Raji (cell line): Measurements from ENCODE around the gene TM9SF1.

Experiments used
- POLR2A ChIP-seq: IDR thresholded peaks from 2 replicates; pipeline ENCODE4 v1.6.1; 2011; ENCODE audit warnings: low read depth, low read length, control low read depth; ENCODE audit not compliant: insufficient read depth

TM9SF1 gene

DNA sequence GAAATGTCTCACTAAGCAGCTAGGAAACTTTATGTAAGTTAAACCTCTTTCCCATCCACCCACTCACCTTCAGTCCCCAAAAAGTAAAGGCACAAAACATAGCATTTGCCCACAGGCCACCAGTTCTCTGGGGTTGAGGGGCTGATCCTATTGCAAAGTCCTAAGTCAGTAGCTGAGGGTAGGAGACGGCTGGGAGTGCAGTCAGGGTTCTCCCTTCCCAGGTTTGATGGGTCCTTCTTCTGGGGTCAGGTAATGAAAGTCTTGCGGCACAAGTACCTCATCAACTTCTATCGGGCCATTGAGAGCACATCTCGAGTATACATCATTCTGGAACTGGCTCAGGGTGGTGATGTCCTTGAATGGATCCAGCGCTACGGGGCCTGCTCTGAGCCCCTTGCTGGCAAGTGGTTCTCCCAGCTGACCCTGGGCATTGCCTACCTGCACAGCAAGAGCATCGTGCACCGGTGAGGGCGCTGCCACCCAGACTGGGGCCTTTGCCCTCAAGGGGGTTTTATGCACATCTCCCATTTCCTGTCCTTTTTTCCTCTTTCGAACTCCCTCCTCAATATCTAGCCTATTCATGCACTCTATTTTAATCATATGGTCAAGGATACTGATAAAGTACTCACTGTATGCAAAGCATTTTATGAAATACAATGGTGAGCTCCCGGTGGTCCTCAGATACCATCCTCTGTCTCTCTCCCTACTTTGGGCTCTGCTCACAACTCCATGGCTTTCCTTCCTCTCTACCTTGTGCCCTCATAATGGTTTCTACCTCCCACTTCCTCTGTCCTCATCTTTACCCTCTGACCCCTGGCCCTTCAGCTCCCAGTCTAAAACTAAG lies 11.2 kb upstream of the TM9SF1 start:
- TF ChIP-seq POLR2A, result no peak

GRCh38 chr14:24204163-24205146 lies 9.2 kb upstream of the TM9SF1 start:
- no peak for TF ChIP-seq POLR2A

GRCh38 chr14:24198814-24199524 lies 3.7 kb upstream of the TM9SF1 start:
- no peak for TF ChIP-seq POLR2A

GRCh38 chr14:24197056-24197450 lies 1.8 kb upstream of the TM9SF1 start:
- TF ChIP-seq POLR2A, result 0 out of 2 replicates have a peak, but pooled peaks have one; percentile 8

GRCh38 chr14:24196071-24197055 lies 1.1 kb upstream of the TM9SF1 start:
- peak; percentile 25; the same call in 1 of the 2 replicates for TF ChIP-seq POLR2A

- TF ChIP-seq POLR2A, result no peak
Measured at GRCh38 chr14:24194873-24195185, 412 bp downstream of the TM9SF1 start.

GRCh38 chr14:24194186-24194872 lies 912 bp downstream of the TM9SF1 start:
- TF ChIP-seq POLR2A, result no peak

DNA sequence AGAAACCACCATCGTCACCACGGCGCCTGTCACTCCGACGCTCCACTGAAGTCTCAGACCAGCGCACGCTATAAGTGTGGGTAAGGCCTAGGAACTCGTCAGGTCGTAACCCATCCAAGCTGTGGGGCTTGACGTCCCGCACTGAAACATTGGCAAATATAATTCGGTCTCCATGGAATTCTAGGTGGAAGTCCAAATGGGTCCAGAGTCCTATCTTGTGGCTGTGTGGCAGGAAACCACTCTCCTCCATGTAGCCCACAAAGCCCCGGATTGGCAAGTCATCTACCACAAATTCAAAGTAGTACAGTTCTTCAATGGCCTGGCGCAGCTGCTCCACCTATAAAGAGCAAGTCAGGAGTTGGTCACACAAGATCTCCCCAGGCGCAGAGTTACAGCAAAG lies 2.3 kb downstream of the TM9SF1 start:
- TF ChIP-seq POLR2A, result no peak

- no peak for TF ChIP-seq POLR2A
Measured at GRCh38 chr14:24190416-24190815, 4.8 kb downstream of the TM9SF1 start.

GRCh38 chr14:24189460-24189859 lies 5.8 kb downstream of the TM9SF1 start:
- TF ChIP-seq POLR2A, result no peak

DNA sequence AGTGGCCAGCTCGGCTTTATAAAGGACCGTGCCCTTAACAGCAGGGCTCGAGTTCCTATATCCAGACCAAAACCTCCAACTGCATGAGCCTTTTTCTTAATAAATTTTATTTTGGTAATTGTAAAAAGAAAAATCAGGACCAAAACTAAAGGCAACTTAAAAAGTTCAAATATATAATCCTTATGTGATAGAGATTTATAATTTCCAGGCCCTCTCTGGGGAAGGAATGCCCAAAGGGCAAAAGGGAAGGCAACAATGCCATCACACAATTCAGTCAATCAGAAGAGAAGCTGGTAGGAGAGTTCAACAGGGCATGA lies 6.2 kb downstream of the TM9SF1 start:
- no peak for TF ChIP-seq POLR2A

DNA sequence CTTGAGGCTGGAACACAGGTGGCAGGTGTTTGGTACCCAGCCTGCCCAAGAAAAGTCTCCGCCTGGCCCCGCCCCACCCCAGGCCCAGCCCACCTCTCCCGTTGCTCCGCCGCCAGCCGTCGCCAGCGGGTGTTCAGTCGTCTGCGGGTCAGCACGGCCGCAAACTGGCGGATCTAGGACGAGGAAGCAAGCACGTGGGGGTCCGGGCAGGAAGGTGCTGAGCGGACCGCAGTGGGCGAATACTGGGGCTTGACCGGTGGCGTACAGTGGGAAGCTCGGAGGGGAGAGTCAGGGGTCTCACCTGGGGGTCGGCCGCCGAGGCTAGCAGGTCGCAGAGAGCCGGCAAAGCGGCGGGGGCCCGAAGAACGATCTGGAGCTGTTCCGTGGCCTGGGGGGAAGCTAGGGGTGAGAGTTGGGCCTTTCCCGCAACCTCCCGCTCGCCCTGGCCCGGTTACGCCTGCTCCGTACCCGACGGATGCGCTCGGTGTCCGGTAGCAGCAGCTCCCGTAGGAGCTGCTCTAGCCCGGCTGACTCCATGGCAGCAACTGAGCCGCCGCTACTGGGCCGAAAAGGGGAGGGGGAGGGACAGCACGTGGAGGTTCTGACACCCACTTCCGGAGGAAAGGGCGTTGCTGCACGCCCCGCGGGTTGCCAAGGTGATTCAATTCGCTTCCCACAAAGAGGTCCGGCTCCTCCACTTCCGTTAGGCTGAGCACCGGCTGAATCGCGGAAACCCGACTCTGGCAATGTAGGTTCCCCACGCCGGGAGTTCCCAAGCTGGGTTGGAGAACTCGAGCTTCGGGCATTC lies 6.8 kb downstream of the TM9SF1 start, which contains the start of gene IPO4:
TSS of gene IPO4 (minus strand) at position 566 of the 808 bp plus-strand sequence. CDS start at position 537, 29 bp downstream.
- TF ChIP-seq POLR2A, result peak; percentile 93

GRCh38 chr14:24187539-24187915 lies 7.7 kb downstream of the TM9SF1 start:
- no peak for TF ChIP-seq POLR2A
